ENCODE measurements around the gene P2RY2. TPM values are rescaled to one million over a fixed set of nuclear protein-coding genes. Genes with fewer than 3 reads are reported as not detected.
A peak's percentile ranks its signal among the peaks of the same experiment; 100 is the strongest.

The P2RY2 gene
- total and polyA plus RNA-seq, 11 donors = 8.5 to 28.3 (median 14.7) TPM

- no peaks in the 10 kb centered on the region for H3K9me3 ChIP-seq
- no peaks in the 10 kb centered on the region for H3K27me3 ChIP-seq
- WGBS, 4 donors = 6 to 16% (median 12%) methylated on average over 3 to 4 of the region's 4 CpGs
- peaks cover 12 to 82% (median 59%) of the 10 kb centered on the region in 12 donors for H3K4me1 ChIP-seq
- TF ChIP-seq CTCF (IDR thresholded peaks at IDR 0.05) = no peak
- TF ChIP-seq POLR2A (IDR thresholded peaks at IDR 0.05) = no peak
- H3K4me3 ChIP-seq = no peak overlapping the region
- no peaks in the 10 kb centered on the region for H3K36me3 ChIP-seq
- DNase-seq (peak; percentile 85 to 97 (median 89)), ATAC-seq (peak; percentile 75 to 87 (median 83))
- intact Hi-C loops (cut with DNase I) = loop anchor here (2.0 to 10.0 kb wide), 12 partner anchors 21 to 518 kb away; partner anchors contain the start of genes FCHSD2 (in 1 of the 10) and P2RY2 (in 1 of the 10)
- peak overlapping the region; percentile 59 to 86 (median 76) for H3K27ac ChIP-seq
Measured at GRCh38 chr11:73240190-73240781, 22.2 kb downstream of the P2RY2 start.

GRCh38 chr11:73241300-73241699, 23.2 kb downstream of the P2RY2 start:
- Histone ChIP-seq H3K4me1 (peaks cover 12 to 72% (median 58%) of the 10 kb centered on the region in 12 donors), H3K4me3 (no peak overlapping the region), H3K9me3 (no peaks in the 10 kb centered on the region), H3K27ac (peak overlapping the region in 8 of 12 donors; percentile 59 to 86 (median 74)), H3K36me3 (no peaks in the 10 kb centered on the region), H3K27me3 (no peaks in the 10 kb centered on the region)
- 81 to 91% (median 84%) methylated on average over 4 of the region's 4 CpGs for WGBS, 4 donors
- TF ChIP-seq CTCF (IDR thresholded peaks at IDR 0.05) = no peak
- no peak for TF ChIP-seq POLR2A (IDR thresholded peaks at IDR 0.05)
- intact Hi-C loops (cut with DNase I) = loop anchor here (2.0 to 10.0 kb wide), 12 partner anchors 22 to 519 kb away; partner anchors contain the start of genes FCHSD2 (in 1 of the 10) and P2RY2 (in 1 of the 10)
- ATAC-seq (no peak), DNase-seq (no peak)

GRCh38 chr11:73242251-73243092, 24.4 kb downstream of the P2RY2 start:
- Histone ChIP-seq H3K4me3 (peak overlapping the region in 8 of 12 donors; percentile 11 to 41 (median 20)), H3K4me1 (peaks cover 12 to 60% (median 46%) of the 10 kb centered on the region in 12 donors), H3K27ac (peak overlapping the region in 7 of 12 donors; percentile 14 to 86 (median 60)), H3K9me3 (no peaks in the 10 kb centered on the region), H3K36me3 (no peaks in the 10 kb centered on the region), H3K27me3 (no peaks in the 10 kb centered on the region)
- peak; percentile 80 to 96 (median 90) for TF ChIP-seq CTCF (IDR thresholded peaks at IDR 0.05)
- no peak for TF ChIP-seq POLR2A (IDR thresholded peaks at IDR 0.05)
- 18 to 21% (median 19%) methylated on average over 9 to 12 of the region's 12 CpGs for WGBS, 4 donors
- ATAC-seq (peak; percentile 35 to 52 (median 46)), DNase-seq (peak; percentile 68 to 87 (median 78))
- intact Hi-C loops (cut with DNase I) = loop anchor here (1.0 to 10.0 kb wide), 14 partner anchors 45 to 520 kb away; no protein-coding TSS in a partner anchor

GRCh38 chr11:73243093-73243485, 25.0 kb downstream of the P2RY2 start:
- WGBS, 4 donors = 79 to 85% (median 81%) methylated on average over 8 of the region's 8 CpGs
- H3K27me3 ChIP-seq = no peaks in the 10 kb centered on the region
- H3K4me3 ChIP-seq = peak overlapping the region in 1 of 12 donors; percentile 16
- H3K4me1 ChIP-seq = peaks cover 12 to 54% (median 40%) of the 10 kb centered on the region in 12 donors
- ATAC-seq = no peak
- peak overlapping the region in 2 of 12 donors; percentile 67 to 84 for H3K27ac ChIP-seq
- no peaks in the 10 kb centered on the region for H3K9me3 ChIP-seq
- DNase-seq = no peak
- intact Hi-C loops (cut with DNase I) = loop anchor here (2.0 to 10.0 kb wide), 11 partner anchors 44 to 521 kb away; no protein-coding TSS in a partner anchor
- no peaks in the 10 kb centered on the region for H3K36me3 ChIP-seq
- TF ChIP-seq CTCF (IDR thresholded peaks at IDR 0.05) (no peak), POLR2A (IDR thresholded peaks at IDR 0.05) (no peak)

Measured in heart left ventricle (tissue), 16 donors.